Panc1 (cell line): ENCODE data around the gene PRLH. TPM values are rescaled to one million over a fixed set of nuclear protein-coding genes. Genes with fewer than 3 reads are reported as not detected.

Experiments
- ATAC-seq: fragments of 200-7000 bp; cut with Tn5 transposase; 2 replicates; pipeline ENCODE4 v1.9.1; 2020; ENCODE audit warnings: mild to moderate bottlenecking, moderate library complexity
- BruUV-seq: library from RNA; stranded (reverse); fragments of 400-500 nt; replicated peaks from 2 replicates; lab custom pipeline; 2021; lab: Mats Ljungman, UMichigan
- CTCF ChIA-PET: fragments of 300-600 bp; sonication (Branson Sonifier 250); formaldehyde crosslinking; loops from one replicate; lab custom pipeline; 2022; ENCODE audit warnings: antibody characterized with exemption; lab: Charles Lee
- POLR2A ChIA-PET: fragments of 300-600 bp; sonication (Branson Sonifier 250); formaldehyde crosslinking; loops from one replicate; lab custom pipeline; 2022; ENCODE audit warnings: antibody characterized with exemption; lab: Charles Lee
- DNase-seq: peaks from one replicate; pipeline ENCODE4 v3.0.0-alpha.2; 2010; ENCODE audit warnings: low read depth, low spot score
- H3K27ac ChIP-seq: 2 replicates; pipeline ENCODE4 v1.5.1; 2011; ENCODE audit warnings: mild to moderate bottlenecking, low read length, inconsistent platforms
- H3K27me3 ChIP-seq: fragments of 200-500 bp; sonication (Bioruptor generic); 2 replicates; pipeline ENCODE4 v1.6.0; 2014; ENCODE audit warnings: low read length, inconsistent platforms; ENCODE audit not compliant: control insufficient read depth, insufficient read depth
- H3K36me3 ChIP-seq: fragments of 200-500 bp; sonication (Bioruptor generic); 2 replicates; pipeline ENCODE4 v1.5.1; 2014; ENCODE audit warnings: inconsistent platforms, mild to moderate bottlenecking, low read length, moderate library complexity; ENCODE audit not compliant: control insufficient read depth, insufficient read depth
- H3K4me1 ChIP-seq: 2 replicates; pipeline ENCODE4 v1.5.1; 2011; ENCODE audit warnings: inconsistent platforms, mild to moderate bottlenecking, low read length, moderate library complexity; ENCODE audit not compliant: control insufficient read depth, insufficient read depth
- H3K4me3 ChIP-seq, 2 experiments: 2 replicates each; pipeline ENCODE4 v1.5.1; 2011 to 2012; ENCODE audit warnings: low read depth in 2 of 2, low read length in 2 of 2, mild to moderate bottlenecking in 2 of 2, inconsistent platforms in 1 of 2, moderate library complexity in 1 of 2
- H3K9me3 ChIP-seq: fragments of 200-500 bp; sonication (Bioruptor generic); 2 replicates; pipeline ENCODE4 v1.5.1; 2014; ENCODE audit warnings: low read depth, mild to moderate bottlenecking, inconsistent platforms, low read length, moderate library complexity; ENCODE audit not compliant: control insufficient read depth, insufficient read depth
- POLR2AphosphoS5 ChIP-seq: IDR thresholded peaks from 2 replicates; pipeline ENCODE4 v1.6.1; 2012; ENCODE audit warnings: mild to moderate bottlenecking, low read depth, low read length, moderate library complexity
- SIN3A ChIP-seq: IDR thresholded peaks from 2 replicates; pipeline ENCODE4 v1.6.1; 2012; ENCODE audit warnings: low read depth, mild to moderate bottlenecking, low read length, moderate library complexity, borderline replicate concordance; ENCODE audit not compliant: insufficient read depth
- TCF7L2 ChIP-seq: IDR thresholded peaks from 2 replicates; pipeline ENCODE4 v1.6.1; 2011; ENCODE audit warnings: mild to moderate bottlenecking, low read depth, low read length, inconsistent platforms
- in situ Hi-C: cut with HindIII; loops from 2 replicates; pipeline ENCODE4 v1.10.0; 2016; ENCODE audit warnings: low sequenced_read_pairs, low pct_unique_long_range_greater_than_20kb
- intact Hi-C: fragments of 100-400 bp; cut with micrococcal nuclease; formaldehyde crosslinking; loops from one replicate; pipeline ENCODE4 v1.10.0; 2022; ENCODE audit not compliant: unreplicated experiment
- total RNA-seq: library from RNA; stranded (reverse); gene quantifications from one replicate; pipeline ENCODE4 v1.2.1, GENCODE V29; 2021; ENCODE audit not compliant: unreplicated experiment
- TF ChIP-seq, protein P1 (sequence below): fragments of 450-650 bp; IDR thresholded peaks from 2 replicates; pipeline ENCODE4 v1.5.1; 2017; ENCODE audit warnings: mild to moderate bottlenecking
- TF ChIP-seq, protein P2 (sequence below), 2 experiments: IDR thresholded peaks; 2 replicates each; pipeline ENCODE4 v1.6.1; 2011 to 2012; ENCODE audit warnings: low read depth in 2 of 2, control low read depth in 1 of 2, low read length in 1 of 2, mild to moderate bottlenecking in 1 of 2, moderate library complexity in 1 of 2; ENCODE audit not compliant: insufficient read depth in 1 of 2

PRLH gene
- total RNA-seq, 1 experiment from 2014 or later = not detected

DNA sequence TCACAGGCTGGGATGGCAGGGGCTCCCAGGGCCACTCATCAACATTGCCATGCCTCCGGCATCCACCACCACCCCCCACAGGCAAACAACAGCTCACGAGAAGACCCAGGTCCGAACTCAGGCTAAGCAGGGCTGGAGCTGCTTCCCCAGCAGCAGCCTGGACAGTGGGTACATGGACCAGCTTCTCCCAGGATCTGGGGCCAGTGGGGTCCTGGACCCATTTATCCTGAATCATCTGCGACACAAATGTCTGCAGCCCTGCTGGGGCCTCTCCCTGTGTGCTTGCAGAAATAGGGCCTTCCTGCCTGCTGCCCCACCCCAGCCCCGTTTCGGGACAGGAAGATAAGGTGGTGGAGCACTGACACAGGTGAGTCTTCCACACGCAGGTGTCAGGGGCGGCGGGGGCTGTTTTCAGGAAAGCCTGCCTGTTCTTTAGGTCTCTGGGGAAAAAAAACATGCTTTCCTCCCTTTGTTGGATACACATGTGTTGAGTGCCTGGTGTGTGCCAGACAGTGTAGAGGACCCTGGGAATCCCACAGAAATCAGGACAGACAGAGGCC, 4.5 kb downstream of the PRLH start:
- no peak for DNase-seq
- Histone ChIP-seq H3K27ac (no peak overlapping the region), H3K27me3 (no peaks in the 10 kb centered on the region), H3K9me3 (no peaks in the 10 kb centered on the region), H3K4me1 (peaks cover 9% of the 10 kb centered on the region), H3K4me3 (no peak overlapping the region), H3K36me3 (no peaks in the 10 kb centered on the region)
- intact Hi-C loops = loop anchor here (5.0 kb wide), 1 partner anchor 419 kb away; no protein-coding TSS in a partner anchor
- in situ Hi-C loops = no loop called here
- ChIA-PET CTCF (interaction anchor here (0.6 to 3.5 kb wide), 5 partner anchors 37 to 449 kb away, joined by 3 to 77 read pairs (median 4); no protein-coding TSS in a partner anchor), POLR2A (no interaction called here)
- no TSS peak for BruUV-seq
- no peak for ATAC-seq
- TF ChIP-seq, protein P1, sequence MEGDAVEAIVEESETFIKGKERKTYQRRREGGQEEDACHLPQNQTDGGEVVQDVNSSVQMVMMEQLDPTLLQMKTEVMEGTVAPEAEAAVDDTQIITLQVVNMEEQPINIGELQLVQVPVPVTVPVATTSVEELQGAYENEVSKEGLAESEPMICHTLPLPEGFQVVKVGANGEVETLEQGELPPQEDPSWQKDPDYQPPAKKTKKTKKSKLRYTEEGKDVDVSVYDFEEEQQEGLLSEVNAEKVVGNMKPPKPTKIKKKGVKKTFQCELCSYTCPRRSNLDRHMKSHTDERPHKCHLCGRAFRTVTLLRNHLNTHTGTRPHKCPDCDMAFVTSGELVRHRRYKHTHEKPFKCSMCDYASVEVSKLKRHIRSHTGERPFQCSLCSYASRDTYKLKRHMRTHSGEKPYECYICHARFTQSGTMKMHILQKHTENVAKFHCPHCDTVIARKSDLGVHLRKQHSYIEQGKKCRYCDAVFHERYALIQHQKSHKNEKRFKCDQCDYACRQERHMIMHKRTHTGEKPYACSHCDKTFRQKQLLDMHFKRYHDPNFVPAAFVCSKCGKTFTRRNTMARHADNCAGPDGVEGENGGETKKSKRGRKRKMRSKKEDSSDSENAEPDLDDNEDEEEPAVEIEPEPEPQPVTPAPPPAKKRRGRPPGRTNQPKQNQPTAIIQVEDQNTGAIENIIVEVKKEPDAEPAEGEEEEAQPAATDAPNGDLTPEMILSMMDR = no peak
- TF ChIP-seq, protein P2, sequence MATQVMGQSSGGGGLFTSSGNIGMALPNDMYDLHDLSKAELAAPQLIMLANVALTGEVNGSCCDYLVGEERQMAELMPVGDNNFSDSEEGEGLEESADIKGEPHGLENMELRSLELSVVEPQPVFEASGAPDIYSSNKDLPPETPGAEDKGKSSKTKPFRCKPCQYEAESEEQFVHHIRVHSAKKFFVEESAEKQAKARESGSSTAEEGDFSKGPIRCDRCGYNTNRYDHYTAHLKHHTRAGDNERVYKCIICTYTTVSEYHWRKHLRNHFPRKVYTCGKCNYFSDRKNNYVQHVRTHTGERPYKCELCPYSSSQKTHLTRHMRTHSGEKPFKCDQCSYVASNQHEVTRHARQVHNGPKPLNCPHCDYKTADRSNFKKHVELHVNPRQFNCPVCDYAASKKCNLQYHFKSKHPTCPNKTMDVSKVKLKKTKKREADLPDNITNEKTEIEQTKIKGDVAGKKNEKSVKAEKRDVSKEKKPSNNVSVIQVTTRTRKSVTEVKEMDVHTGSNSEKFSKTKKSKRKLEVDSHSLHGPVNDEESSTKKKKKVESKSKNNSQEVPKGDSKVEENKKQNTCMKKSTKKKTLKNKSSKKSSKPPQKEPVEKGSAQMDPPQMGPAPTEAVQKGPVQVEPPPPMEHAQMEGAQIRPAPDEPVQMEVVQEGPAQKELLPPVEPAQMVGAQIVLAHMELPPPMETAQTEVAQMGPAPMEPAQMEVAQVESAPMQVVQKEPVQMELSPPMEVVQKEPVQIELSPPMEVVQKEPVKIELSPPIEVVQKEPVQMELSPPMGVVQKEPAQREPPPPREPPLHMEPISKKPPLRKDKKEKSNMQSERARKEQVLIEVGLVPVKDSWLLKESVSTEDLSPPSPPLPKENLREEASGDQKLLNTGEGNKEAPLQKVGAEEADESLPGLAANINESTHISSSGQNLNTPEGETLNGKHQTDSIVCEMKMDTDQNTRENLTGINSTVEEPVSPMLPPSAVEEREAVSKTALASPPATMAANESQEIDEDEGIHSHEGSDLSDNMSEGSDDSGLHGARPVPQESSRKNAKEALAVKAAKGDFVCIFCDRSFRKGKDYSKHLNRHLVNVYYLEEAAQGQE (IDR thresholded peaks at IDR 0.05; ENCODE audit: insufficient read depth in 1 of 2, low read depth in 2 of 2, low read length in 1 of 2) = no peak
- TF ChIP-seq POLR2AphosphoS5 (no peak), SIN3A (no peak), TCF7L2 (no peak)

DNA sequence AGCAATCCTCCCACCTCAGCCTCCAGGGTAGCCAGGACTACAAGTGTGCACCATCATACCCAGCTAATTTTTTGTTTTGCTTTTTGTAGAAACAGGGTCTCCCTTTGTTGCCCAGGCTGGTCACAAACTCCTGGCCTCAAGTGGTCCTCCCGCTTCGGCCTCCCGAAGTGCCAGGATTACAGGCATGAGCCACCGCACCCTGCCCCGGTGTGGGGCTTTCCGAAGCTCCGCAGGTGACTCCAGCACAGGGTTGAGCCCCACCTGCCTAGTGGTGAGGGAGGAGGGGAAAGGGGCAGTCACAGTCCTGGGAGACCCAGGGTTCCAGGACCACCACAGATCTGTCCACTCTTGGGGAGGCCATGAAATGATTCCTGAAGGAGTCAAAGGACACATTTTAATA, 5.2 kb downstream of the PRLH start:
- no peak overlapping the region for H3K4me3 ChIP-seq
- TF ChIP-seq TCF7L2 = no peak
- no peak for TF ChIP-seq SIN3A
- TF ChIP-seq, protein P1 = no peak
- TF ChIP-seq, protein P2 (IDR thresholded peaks at IDR 0.05; ENCODE audit: insufficient read depth in 1 of 2, low read depth in 2 of 2, low read length in 1 of 2) = no peak
- TF ChIP-seq POLR2AphosphoS5 = no peak
- H3K27me3 ChIP-seq = no peaks in the 10 kb centered on the region
- BruUV-seq = no TSS peak
- intact Hi-C loops = loop anchor here (5.0 kb wide), 1 partner anchor 419 kb away; no protein-coding TSS in a partner anchor
- H3K27ac ChIP-seq = peak overlapping the region; percentile 50; the same call in 1 of the 2 replicates
- in situ Hi-C loops = no loop called here
- ChIA-PET POLR2A (no interaction called here), CTCF (interaction anchor here (0.6 to 3.5 kb wide), 16 partner anchors 9 to 486 kb away, joined by 3 to 77 read pairs (median 4); partner anchors contain the start of gene COPS8)
- ATAC-seq (no peak), DNase-seq (no peak)
- peaks cover 9% of the 10 kb centered on the region for H3K4me1 ChIP-seq
- H3K36me3 ChIP-seq = no peaks in the 10 kb centered on the region
- no peaks in the 10 kb centered on the region for H3K9me3 ChIP-seq
